HEK293 (cell line): Measurements from ENCODE around the gene PCTP.

Experiments
- RBAK ChIP-seq: fragments of 450-650 bp; formaldehyde crosslinking; IDR thresholded peaks from 2 replicates; pipeline ENCODE4 v1.5.1; 2016; ENCODE audit warnings: missing biosample characterization, missing genetic modification characterization
- TF ChIP-seq, protein P1 (sequence below): fragments of 450-650 bp; formaldehyde crosslinking; IDR thresholded peaks from 2 replicates; pipeline ENCODE4 v1.5.1; 2016; ENCODE audit warnings: missing biosample characterization, missing genetic modification characterization

DNA sequence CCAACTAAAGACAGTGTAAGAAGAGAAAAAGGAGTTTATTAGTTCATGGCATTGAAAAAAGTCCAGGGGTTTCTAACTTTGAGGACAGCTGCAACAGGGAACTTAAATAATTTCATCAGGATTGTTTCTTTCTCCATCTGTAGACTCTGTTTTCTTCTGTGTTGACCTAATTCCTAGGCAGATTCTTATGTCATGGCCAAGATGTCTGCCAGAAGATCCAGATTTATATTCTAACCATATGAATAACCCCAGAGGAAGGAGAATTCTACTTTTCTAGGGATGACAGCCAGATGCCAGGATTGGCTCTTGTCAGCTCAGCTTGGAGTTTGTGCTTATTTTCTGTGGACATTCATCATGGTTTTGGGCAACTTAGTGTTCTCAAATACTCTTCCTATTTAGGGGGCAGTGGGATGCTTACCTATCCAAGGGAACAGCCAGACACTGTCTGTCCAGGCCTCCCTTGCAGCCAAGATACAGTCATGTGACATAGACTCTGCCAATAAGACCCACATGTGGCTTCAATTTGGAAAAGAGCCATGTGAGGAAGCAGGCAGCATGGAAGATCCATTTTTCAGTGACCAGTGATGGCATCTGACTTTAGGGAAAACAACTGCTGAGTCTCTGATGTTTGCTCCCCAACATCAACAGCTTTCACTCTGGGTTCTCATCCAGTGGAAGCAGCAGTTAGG lies 18.2 kb downstream of the PCTP start:
- TF ChIP-seq, protein P1, sequence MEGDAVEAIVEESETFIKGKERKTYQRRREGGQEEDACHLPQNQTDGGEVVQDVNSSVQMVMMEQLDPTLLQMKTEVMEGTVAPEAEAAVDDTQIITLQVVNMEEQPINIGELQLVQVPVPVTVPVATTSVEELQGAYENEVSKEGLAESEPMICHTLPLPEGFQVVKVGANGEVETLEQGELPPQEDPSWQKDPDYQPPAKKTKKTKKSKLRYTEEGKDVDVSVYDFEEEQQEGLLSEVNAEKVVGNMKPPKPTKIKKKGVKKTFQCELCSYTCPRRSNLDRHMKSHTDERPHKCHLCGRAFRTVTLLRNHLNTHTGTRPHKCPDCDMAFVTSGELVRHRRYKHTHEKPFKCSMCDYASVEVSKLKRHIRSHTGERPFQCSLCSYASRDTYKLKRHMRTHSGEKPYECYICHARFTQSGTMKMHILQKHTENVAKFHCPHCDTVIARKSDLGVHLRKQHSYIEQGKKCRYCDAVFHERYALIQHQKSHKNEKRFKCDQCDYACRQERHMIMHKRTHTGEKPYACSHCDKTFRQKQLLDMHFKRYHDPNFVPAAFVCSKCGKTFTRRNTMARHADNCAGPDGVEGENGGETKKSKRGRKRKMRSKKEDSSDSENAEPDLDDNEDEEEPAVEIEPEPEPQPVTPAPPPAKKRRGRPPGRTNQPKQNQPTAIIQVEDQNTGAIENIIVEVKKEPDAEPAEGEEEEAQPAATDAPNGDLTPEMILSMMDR (tag by site-specific recombination) = no peak
- no peak for TF ChIP-seq RBAK
